Glutamatergic neuron (in vitro differentiated cells): ENCODE results near the gene BATF. TPM values are rescaled to one million over a fixed set of nuclear protein-coding genes. Genes with fewer than 3 reads are reported as not detected.

ENCODE experiments used
- DNase-seq: peaks from one replicate; pipeline ENCODE4 v3.0.0; 2022
- H3K27ac Mint-ChIP-seq: one replicate; pipeline ENCODE4 v1.8.0; 2020; ENCODE audit warnings: mild to moderate bottlenecking, mixed read lengths, inconsistent platforms; ENCODE audit not compliant: unreplicated experiment
- H3K27me3 Mint-ChIP-seq: one replicate; pipeline ENCODE4 v1.8.0; 2020; ENCODE audit warnings: mild to moderate bottlenecking, moderate library complexity, mixed read lengths, inconsistent platforms; ENCODE audit not compliant: unreplicated experiment
- H3K36me3 Mint-ChIP-seq: one replicate; pipeline ENCODE4 v1.8.0; 2020; ENCODE audit warnings: mild to moderate bottlenecking, mixed read lengths, inconsistent platforms; ENCODE audit not compliant: unreplicated experiment
- H3K4me1 Mint-ChIP-seq: one replicate; pipeline ENCODE4 v1.8.0; 2020; ENCODE audit warnings: mild to moderate bottlenecking, low read depth, mixed read lengths, inconsistent platforms; ENCODE audit not compliant: unreplicated experiment
- H3K4me3 Mint-ChIP-seq: one replicate; pipeline ENCODE4 v1.8.0; 2020; ENCODE audit warnings: mild to moderate bottlenecking, mixed read lengths, inconsistent platforms; ENCODE audit not compliant: unreplicated experiment
- H3K9me3 Mint-ChIP-seq: one replicate; pipeline ENCODE4 v1.8.0; 2020; ENCODE audit warnings: mild to moderate bottlenecking, moderate library complexity, mixed read lengths, inconsistent platforms; ENCODE audit not compliant: unreplicated experiment
- CTCF ChIP-seq: fragments of 200-600 bp; sonication (generic); IDR thresholded peaks from one replicate; pipeline ENCODE4 v1.5.0; 2021; ENCODE audit not compliant: partially characterized antibody, unreplicated experiment
- total RNA-seq: library from RNA; stranded (reverse); fragmentation: NEBNext Ultra II Directional; extraction: Animal tissue kit (Norgen Biotek cat#: 25700); gene quantifications from one replicate; pipeline ENCODE4 v1.2.1, GENCODE V29; 2021; ENCODE audit not compliant: unreplicated experiment

BATF gene
- total RNA-seq, 1 donor from 2014 or later = not detected

- DNase-seq = no peak
- no peak for TF ChIP-seq CTCF
- H3K9me3 Mint-ChIP-seq = peaks cover 3% of the 10 kb centered on the region
- H3K36me3 Mint-ChIP-seq = no peaks in the 10 kb centered on the region
- no peaks in the 10 kb centered on the region for H3K4me1 Mint-ChIP-seq
- H3K27me3 Mint-ChIP-seq = peaks cover 4% of the 10 kb centered on the region
- H3K4me3 Mint-ChIP-seq = no peak overlapping the region
- H3K27ac Mint-ChIP-seq = no peak overlapping the region
Measured at GRCh38 chr14:75548544-75548943, 26.3 kb downstream of the BATF start.

GRCh38 chr14:75549169-75549568, 26.9 kb downstream of the BATF start:
- Mint-ChIP-seq H3K9me3 (peaks cover 3% of the 10 kb centered on the region), H3K4me1 (no peaks in the 10 kb centered on the region), H3K27ac (no peak overlapping the region), H3K36me3 (no peaks in the 10 kb centered on the region), H3K27me3 (peaks cover 4% of the 10 kb centered on the region), H3K4me3 (no peak overlapping the region)
- TF ChIP-seq CTCF = no peak
- no peak for DNase-seq

- Mint-ChIP-seq H3K4me3 (no peak overlapping the region), H3K4me1 (no peaks in the 10 kb centered on the region), H3K27ac (no peak overlapping the region), H3K9me3 (peaks cover 1% of the 10 kb centered on the region), H3K36me3 (no peaks in the 10 kb centered on the region), H3K27me3 (peaks cover 6% of the 10 kb centered on the region)
- DNase-seq = no peak
- no peak for TF ChIP-seq CTCF
Measured at GRCh38 chr14:75551021-75551420, 28.8 kb downstream of the BATF start.

GRCh38 chr14:75553157-75553556, 30.9 kb downstream of the BATF start:
- H3K27me3 Mint-ChIP-seq = peaks cover 5% of the 10 kb centered on the region
- H3K4me3 Mint-ChIP-seq = no peak overlapping the region
- no peak overlapping the region for H3K27ac Mint-ChIP-seq
- H3K36me3 Mint-ChIP-seq = no peaks in the 10 kb centered on the region
- no peaks in the 10 kb centered on the region for H3K4me1 Mint-ChIP-seq
- TF ChIP-seq CTCF = no peak
- DNase-seq = no peak
- H3K9me3 Mint-ChIP-seq = peaks cover 1% of the 10 kb centered on the region

- Mint-ChIP-seq H3K4me1 (no peaks in the 10 kb centered on the region), H3K27ac (no peak overlapping the region), H3K36me3 (no peaks in the 10 kb centered on the region), H3K4me3 (no peak overlapping the region), H3K27me3 (peaks cover 3% of the 10 kb centered on the region), H3K9me3 (peaks cover 1% of the 10 kb centered on the region)
- TF ChIP-seq CTCF = no peak
- DNase-seq = no peak
Measured at GRCh38 chr14:75553761-75554364, 31.6 kb downstream of the BATF start.
